HepG2 (cell line): ENCODE data around the gene BRD2. TPM values are rescaled to one million over a fixed set of nuclear protein-coding genes. Genes with fewer than 3 reads are reported as not detected.

Experiments
- AGO2 ChIP-seq: fragments of 200-400 bp; formaldehyde crosslinking; optimal IDR thresholded peaks from 2 replicates; pipeline ENCODE3; 2017; ENCODE audit warnings: mild to moderate bottlenecking, low read depth, low read length, moderate library complexity
- ESRRA ChIP-seq: sonication (generic); formaldehyde crosslinking; IDR thresholded peaks from 2 replicates; pipeline ENCODE4 v1.5.1; 2020; ENCODE audit warnings: mild to moderate bottlenecking, low read depth, missing genetic modification reagents
- HCFC1 ChIP-seq: fragments of 150-350 bp; IDR thresholded peaks from 2 replicates; pipeline ENCODE4 v1.6.1; 2014; ENCODE audit warnings: low read depth, low read length
- SMAD3 ChIP-seq: sonication (generic); formaldehyde crosslinking; IDR thresholded peaks from 2 replicates; pipeline ENCODE4 v1.4.0; 2020; ENCODE audit warnings: missing genetic modification reagents
- SRF ChIP-seq: IDR thresholded peaks from 2 replicates; pipeline ENCODE4 v1.6.1; 2011; ENCODE audit warnings: mild to moderate bottlenecking, low read depth, low read length, moderate library complexity
- SYNCRIP ChIP-seq: fragments of 200-400 bp; formaldehyde crosslinking; IDR thresholded peaks from 2 replicates; pipeline ENCODE4 v1.6.1; 2018; ENCODE audit warnings: mild to moderate bottlenecking, low read depth, low read length; ENCODE audit not compliant: insufficient read depth
- ZFY ChIP-seq: sonication (generic); formaldehyde crosslinking; IDR thresholded peaks from 2 replicates; pipeline ENCODE4 v1.4.0; 2020; ENCODE audit warnings: missing genetic modification reagents
- ZNF383 ChIP-seq: sonication (generic); formaldehyde crosslinking; IDR thresholded peaks from 2 replicates; pipeline ENCODE4 v1.4.0; 2020; ENCODE audit warnings: missing genetic modification reagents, mild to moderate bottlenecking, borderline replicate concordance
- ZNF44 ChIP-seq: sonication (generic); formaldehyde crosslinking; IDR thresholded peaks from 2 replicates; pipeline ENCODE4 v1.5.1; 2020; ENCODE audit warnings: mild to moderate bottlenecking, missing genetic modification reagents
- ZNF496 ChIP-seq: sonication (generic); formaldehyde crosslinking; IDR thresholded peaks from 2 replicates; pipeline ENCODE4 v1.8.1; 2023; ENCODE audit warnings: mild to moderate bottlenecking, moderate library complexity, missing genetic modification reagents; ENCODE audit not compliant: insufficient replicate concordance
- ZNF660 ChIP-seq: sonication (generic); formaldehyde crosslinking; IDR thresholded peaks from 2 replicates; pipeline ENCODE4 v1.5.1; 2020; ENCODE audit warnings: mild to moderate bottlenecking, low read depth, missing genetic modification reagents, borderline replicate concordance
- ZNF747 ChIP-seq: sonication (generic); formaldehyde crosslinking; IDR thresholded peaks from 2 replicates; pipeline ENCODE4 v1.8.1; 2023; ENCODE audit warnings: missing genetic modification reagents, mild to moderate bottlenecking, borderline replicate concordance
- ZNF772 ChIP-seq: sonication (generic); formaldehyde crosslinking; IDR thresholded peaks from 2 replicates; pipeline ENCODE4 v1.5.0; 2020; ENCODE audit warnings: mild to moderate bottlenecking, missing genetic modification reagents
- ZNF816 ChIP-seq: sonication (generic); formaldehyde crosslinking; IDR thresholded peaks from 2 replicates; pipeline ENCODE4 v1.8.0; 2022; ENCODE audit warnings: missing genetic modification reagents, mild to moderate bottlenecking, borderline replicate concordance
- polyA plus RNA-seq, 8 experiments: library from polyadenylated mRNA; depleted of rRNA in 3 of 8; stranded (reverse) in 7 of 8; unstranded in 1 of 8; fragments of >200 nt; fragmentation: Illumina TruSeq in 4 of 8; extraction: Trizol in 4 of 8; gene quantifications; 2 replicates each; pipeline versions ENCODE4 v1.2.1 to v1.2.3, GENCODE V29; 2011 to 2016; ENCODE audit warnings: low read depth in 4 of 8, missing spikeins in 1 of 8, mixed read lengths in 1 of 8; ENCODE audit not compliant: insufficient read depth in 1 of 8
- total RNA-seq, 5 experiments: library from RNA; depleted of rRNA; stranded (reverse); fragments of >200 nt; fragmentation: Illumina TruSeq; extraction: Trizol; gene quantifications; 2 replicates each; pipeline ENCODE4 v1.2.3, GENCODE V29; 2016; ENCODE audit warnings: low read depth in 1 of 5
- TF ChIP-seq, protein P1 (sequence below): sonication (generic); formaldehyde crosslinking; IDR thresholded peaks from 2 replicates; pipeline ENCODE4 v1.5.1; 2020; ENCODE audit warnings: mild to moderate bottlenecking, missing genetic modification reagents, borderline replicate concordance
- TF ChIP-seq, protein P2 (sequence below): sonication (generic); formaldehyde crosslinking; conservative IDR thresholded peaks from 2 replicates; pipeline ENCODE4 v1.8.0; 2022; ENCODE audit warnings: mild to moderate bottlenecking, moderate library complexity, missing genetic modification reagents
- TF ChIP-seq, protein P3 (sequence below): sonication (generic); formaldehyde crosslinking; IDR thresholded peaks from 2 replicates; pipeline ENCODE4 v1.8.0; 2022; ENCODE audit warnings: mild to moderate bottlenecking, missing genetic modification reagents, borderline replicate concordance
- TF ChIP-seq, protein P4 (sequence below): sonication (generic); formaldehyde crosslinking; IDR thresholded peaks from 2 replicates; pipeline ENCODE4 v1.5.0; 2020; ENCODE audit warnings: mild to moderate bottlenecking, low read depth, missing genetic modification reagents, borderline replicate concordance
- TF ChIP-seq, protein P5 (sequence below): sonication (generic); formaldehyde crosslinking; IDR thresholded peaks from 2 replicates; pipeline ENCODE4 v1.8.1; 2023; ENCODE audit warnings: mild to moderate bottlenecking, missing genetic modification reagents, borderline replicate concordance

BRD2 gene
- total and polyA plus RNA-seq, 2 of the 13 experiments (the other 11 are each of a cell fraction or from before 2014, with no cell fraction given) = 143 to 202 TPM

DNA sequence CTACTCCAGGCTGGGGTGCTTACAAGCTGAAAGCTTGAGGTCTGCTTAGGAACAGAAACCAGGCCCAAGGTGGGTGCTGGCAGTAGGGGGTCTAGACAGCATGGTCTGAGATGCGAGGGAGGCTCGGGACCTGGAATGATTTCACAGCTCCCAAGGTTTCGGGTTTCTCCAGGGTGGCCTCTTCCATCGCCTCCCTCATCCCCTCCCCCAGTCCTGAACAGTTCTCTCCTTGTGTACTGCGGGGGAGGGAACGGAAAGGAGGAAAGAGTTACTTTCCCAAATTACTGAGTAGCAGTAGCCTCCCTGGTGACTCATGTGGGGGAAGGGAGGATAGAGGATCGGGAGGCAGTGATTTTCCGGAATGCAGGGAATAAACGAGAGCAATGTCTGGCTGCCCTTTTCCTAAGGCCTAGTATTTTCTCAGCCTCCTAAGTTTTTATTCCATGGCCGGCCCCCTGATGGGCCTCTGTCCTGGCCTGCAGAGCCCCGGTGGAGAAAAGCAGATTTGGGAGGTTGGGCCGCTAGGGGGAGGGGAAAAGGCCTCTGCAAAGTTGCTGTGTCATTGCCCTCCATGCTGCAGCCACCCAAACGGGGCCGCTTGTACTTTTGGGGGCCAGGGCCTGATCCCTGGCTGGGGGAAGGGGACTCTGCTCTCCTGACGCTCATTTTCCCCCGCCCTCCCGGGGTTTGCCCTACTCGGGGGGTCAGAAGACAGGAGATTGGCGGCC is 1.5 kb downstream of the BRD2 start (continued):
- TF ChIP-seq, protein P1, sequence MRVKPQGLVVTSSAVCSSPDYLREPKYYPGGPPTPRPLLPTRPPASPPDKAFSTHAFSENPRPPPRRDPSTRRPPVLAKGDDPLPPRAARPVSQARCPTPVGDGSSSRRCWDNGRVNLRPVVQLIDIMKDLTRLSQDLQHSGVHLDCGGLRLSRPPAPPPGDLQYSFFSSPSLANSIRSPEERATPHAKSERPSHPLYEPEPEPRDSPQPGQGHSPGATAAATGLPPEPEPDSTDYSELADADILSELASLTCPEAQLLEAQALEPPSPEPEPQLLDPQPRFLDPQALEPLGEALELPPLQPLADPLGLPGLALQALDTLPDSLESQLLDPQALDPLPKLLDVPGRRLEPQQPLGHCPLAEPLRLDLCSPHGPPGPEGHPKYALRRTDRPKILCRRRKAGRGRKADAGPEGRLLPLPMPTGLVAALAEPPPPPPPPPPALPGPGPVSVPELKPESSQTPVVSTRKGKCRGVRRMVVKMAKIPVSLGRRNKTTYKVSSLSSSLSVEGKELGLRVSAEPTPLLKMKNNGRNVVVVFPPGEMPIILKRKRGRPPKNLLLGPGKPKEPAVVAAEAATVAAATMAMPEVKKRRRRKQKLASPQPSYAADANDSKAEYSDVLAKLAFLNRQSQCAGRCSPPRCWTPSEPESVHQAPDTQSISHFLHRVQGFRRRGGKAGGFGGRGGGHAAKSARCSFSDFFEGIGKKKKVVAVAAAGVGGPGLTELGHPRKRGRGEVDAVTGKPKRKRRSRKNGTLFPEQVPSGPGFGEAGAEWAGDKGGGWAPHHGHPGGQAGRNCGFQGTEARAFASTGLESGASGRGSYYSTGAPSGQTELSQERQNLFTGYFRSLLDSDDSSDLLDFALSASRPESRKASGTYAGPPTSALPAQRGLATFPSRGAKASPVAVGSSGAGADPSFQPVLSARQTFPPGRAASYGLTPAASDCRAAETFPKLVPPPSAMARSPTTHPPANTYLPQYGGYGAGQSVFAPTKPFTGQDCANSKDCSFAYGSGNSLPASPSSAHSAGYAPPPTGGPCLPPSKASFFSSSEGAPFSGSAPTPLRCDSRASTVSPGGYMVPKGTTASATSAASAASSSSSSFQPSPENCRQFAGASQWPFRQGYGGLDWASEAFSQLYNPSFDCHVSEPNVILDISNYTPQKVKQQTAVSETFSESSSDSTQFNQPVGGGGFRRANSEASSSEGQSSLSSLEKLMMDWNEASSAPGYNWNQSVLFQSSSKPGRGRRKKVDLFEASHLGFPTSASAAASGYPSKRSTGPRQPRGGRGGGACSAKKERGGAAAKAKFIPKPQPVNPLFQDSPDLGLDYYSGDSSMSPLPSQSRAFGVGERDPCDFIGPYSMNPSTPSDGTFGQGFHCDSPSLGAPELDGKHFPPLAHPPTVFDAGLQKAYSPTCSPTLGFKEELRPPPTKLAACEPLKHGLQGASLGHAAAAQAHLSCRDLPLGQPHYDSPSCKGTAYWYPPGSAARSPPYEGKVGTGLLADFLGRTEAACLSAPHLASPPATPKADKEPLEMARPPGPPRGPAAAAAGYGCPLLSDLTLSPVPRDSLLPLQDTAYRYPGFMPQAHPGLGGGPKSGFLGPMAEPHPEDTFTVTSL = 0 out of 2 replicates have a peak, but pooled peaks have one; percentile 33
- no peak for TF ChIP-seq ZNF496 (CRISPR knock-in tag)
- TF ChIP-seq, protein P2, sequence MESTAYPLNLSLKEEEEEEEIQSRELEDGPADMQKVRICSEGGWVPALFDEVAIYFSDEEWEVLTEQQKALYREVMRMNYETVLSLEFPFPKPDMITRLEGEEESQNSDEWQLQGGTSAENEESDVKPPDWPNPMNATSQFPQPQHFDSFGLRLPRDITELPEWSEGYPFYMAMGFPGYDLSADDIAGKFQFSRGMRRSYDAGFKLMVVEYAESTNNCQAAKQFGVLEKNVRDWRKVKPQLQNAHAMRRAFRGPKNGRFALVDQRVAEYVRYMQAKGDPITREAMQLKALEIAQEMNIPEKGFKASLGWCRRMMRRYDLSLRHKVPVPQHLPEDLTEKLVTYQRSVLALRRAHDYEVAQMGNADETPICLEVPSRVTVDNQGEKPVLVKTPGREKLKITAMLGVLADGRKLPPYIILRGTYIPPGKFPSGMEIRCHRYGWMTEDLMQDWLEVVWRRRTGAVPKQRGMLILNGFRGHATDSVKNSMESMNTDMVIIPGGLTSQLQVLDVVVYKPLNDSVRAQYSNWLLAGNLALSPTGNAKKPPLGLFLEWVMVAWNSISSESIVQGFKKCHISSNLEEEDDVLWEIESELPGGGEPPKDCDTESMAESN (CRISPR knock-in tag) = peak; percentile 64
- TF ChIP-seq, protein P3, sequence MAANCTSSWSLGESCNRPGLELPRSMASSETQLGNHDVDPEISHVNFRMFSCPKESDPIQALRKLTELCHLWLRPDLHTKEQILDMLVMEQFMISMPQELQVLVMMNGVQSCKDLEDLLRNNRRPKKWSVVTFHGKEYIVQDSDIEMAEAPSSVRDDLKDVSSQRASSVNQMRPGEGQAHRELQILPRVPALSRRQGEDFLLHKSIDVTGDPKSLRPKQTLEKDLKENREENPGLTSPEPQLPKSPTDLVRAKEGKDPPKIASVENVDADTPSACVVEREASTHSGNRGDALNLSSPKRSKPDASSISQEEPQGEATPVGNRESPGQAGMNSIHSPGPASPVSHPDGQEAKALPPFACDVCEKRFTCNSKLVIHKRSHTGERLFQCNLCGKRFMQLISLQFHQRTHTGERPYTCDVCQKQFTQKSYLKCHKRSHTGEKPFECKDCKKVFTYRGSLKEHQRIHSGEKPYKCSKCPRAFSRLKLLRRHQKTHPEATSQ (CRISPR knock-in tag) = peak; percentile 92; the same call in 1 of the 2 replicates
- TF ChIP-seq, protein P4, sequence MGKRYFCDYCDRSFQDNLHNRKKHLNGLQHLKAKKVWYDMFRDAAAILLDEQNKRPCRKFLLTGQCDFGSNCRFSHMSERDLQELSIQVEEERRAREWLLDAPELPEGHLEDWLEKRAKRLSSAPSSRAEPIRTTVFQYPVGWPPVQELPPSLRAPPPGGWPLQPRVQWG (CRISPR knock-in tag) = no peak
- peak; percentile 85 for TF ChIP-seq ZFY (CRISPR knock-in tag)
- TF ChIP-seq ZNF747 (CRISPR knock-in tag) = no peak
- no peak for TF ChIP-seq ZNF44
- TF ChIP-seq ZNF383 (CRISPR knock-in tag) = no peak; the same call in 1 of the 2 replicates
- TF ChIP-seq, protein P5, sequence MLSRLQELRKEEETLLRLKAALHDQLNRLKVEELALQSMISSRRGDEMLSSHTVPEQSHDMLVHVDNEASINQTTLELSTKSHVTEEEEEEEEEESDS (CRISPR knock-in tag) = no peak
- TF ChIP-seq SYNCRIP = no peak
- no peak for TF ChIP-seq SRF
- no peak for TF ChIP-seq ESRRA (CRISPR knock-in tag)
- TF ChIP-seq AGO2 = peak; percentile 72
- TF ChIP-seq SMAD3 (CRISPR knock-in tag) = peak; percentile 33
- 0 out of 2 replicates have a peak, but pooled peaks have one; percentile 1 for TF ChIP-seq ZNF772
- TF ChIP-seq ZNF660 (CRISPR knock-in tag) = 0 out of 2 replicates have a peak, but pooled peaks have one; percentile 1
- no peak; the same call in 1 of the 2 replicates for TF ChIP-seq HCFC1
- 0 out of 2 replicates have a peak, but pooled peaks have one; percentile 49 for TF ChIP-seq ZNF816
